NCI-H146 (cell line): ENCODE results near the gene MAST4.
A peak's percentile ranks its signal among the peaks of the same experiment; 100 is the strongest.

Source experiments
- DNase-seq: peaks from one replicate; lab custom pipeline; 2025; lab: John Stamatoyannopoulos, UW

Gene MAST4

GRCh38 chr5:67190410-67190809 lies 594.2 kb downstream of the MAST4 start:
- DNase-seq = no peak

- DNase-seq = no peak
Observed at GRCh38 chr5:67190861-67191260, 594.7 kb downstream of the MAST4 start.

- no peak for DNase-seq
Observed at GRCh38 chr5:67192719-67193438, 596.7 kb downstream of the MAST4 start.

- no peak for DNase-seq
Observed at GRCh38 chr5:67193439-67193807, 597.2 kb downstream of the MAST4 start.

GRCh38 chr5:67194166-67194565 lies 598.0 kb downstream of the MAST4 start:
- no peak for DNase-seq

DNA sequence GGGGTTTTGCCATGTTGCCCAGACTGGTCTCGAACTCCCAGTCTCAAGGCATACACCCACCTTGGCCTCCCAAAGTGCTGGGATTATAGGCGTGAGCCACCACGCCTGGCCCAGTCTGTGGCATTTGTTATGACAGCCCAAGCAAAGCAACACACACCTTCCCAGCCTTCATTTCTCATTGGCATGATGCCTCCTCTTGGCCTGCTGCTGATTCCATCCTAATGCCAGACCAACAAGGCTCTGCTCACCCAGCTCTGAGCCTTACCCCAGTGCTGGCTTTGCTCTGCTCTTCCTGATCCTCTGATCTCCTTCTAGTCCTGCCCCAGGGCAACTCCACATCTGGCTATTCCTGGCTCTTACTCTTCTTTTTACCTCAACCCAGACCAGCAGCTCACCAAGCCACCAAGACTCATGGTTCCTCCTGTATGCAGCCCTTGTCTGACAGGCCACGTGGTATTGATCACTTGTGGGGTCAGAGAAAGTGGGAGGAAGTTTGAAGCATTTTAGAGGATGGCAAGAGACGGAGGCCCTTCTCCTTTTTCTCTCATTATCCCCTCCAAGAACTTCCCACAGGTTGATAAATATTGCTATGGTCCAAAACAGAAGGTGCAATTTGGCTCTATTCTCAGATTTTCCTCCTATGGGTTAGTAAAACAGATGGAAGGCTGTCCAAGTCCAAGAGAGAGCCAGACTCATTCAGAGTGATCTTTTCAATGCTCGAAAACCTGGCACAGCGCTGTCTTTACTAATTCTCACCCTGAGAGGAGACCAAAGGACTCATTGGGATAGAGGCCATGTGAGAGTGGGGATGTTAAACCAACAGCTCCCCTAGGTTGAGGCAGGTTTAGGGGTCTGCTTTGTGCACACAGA lies 599.4 kb downstream of the MAST4 start:
- no peak for DNase-seq

- no peak for DNase-seq
Observed at GRCh38 chr5:67196537-67197059, 600.4 kb downstream of the MAST4 start, which contains the start of gene CD180. TSS of gene CD180 (minus strand) at chr5:67196799. CDS start at chr5:67196641, 158 bp downstream.

- DNase-seq = no peak
Observed at GRCh38 chr5:67197536-67197935, 601.3 kb downstream of the MAST4 start.

GRCh38 chr5:67198917-67199316 lies 602.7 kb downstream of the MAST4 start:
- DNase-seq = no peak

- DNase-seq = no peak
Observed at GRCh38 chr5:67199859-67200258, 603.7 kb downstream of the MAST4 start.

DNA sequence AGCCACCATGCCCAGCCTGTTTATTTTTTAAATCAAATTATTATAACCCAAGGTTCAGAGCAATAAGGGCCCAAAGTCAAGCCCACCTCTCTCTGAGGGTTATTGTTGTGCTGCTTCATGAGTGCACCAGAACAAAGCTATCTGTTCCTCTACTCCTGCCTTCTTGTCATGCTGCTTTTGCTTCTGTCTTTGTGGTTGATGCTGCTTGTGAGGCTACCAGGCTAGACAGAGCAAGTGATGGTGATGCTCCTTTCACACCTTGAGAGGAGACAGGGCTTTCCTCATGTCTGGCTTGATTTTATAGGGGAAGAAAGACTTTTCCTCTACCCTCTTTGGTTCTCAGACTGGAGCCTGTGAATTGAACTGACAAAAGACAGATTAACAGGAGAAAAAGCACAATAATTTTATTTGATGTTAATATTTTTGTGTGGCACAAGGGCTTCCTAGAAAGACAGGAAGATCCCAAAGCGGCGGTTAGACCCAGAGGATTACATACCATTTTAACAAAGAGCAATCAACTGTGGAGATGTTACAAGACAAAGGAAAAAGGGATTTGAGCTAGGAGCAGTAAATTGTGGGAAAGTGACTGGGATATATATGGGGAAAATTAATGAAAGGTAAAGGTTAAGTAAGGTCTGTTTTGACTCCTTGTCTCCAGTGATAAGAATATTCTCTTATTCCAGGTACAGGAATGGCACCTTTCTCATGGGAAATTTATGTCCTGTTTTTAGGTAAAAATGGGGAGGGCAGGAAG lies 604.8 kb downstream of the MAST4 start:
- DNase-seq = no peak

DNA sequence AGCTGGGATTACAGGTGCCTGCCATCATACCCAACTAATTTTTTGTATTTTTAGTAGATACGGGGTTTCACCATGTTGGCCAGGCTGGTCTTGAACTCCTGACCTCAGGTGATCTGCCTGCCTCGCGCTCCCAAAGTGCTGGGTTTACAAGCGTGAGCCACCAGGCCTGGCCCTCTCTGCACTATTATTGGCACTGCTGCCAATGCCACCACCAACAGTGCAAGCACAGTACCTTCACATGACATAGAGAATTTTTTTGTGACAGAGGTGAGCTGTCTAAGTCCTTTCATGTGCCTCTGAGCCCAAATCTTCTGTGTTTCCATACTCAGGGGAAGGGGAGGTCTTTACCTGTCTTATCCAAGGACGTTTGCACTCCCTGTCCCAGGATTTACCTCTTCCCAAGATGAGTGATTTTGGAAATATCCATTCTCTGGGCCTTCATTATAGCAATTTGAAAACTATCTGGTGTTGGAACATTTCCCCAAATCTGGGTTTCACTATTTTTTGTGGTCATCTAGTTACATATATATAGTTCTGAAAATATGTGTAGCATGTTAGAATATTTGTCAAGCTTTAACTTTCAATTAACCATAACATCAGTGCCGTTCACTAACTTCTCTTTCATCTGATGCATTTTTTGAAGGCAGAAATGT lies 605.8 kb downstream of the MAST4 start:
- DNase-seq = no peak

DNA sequence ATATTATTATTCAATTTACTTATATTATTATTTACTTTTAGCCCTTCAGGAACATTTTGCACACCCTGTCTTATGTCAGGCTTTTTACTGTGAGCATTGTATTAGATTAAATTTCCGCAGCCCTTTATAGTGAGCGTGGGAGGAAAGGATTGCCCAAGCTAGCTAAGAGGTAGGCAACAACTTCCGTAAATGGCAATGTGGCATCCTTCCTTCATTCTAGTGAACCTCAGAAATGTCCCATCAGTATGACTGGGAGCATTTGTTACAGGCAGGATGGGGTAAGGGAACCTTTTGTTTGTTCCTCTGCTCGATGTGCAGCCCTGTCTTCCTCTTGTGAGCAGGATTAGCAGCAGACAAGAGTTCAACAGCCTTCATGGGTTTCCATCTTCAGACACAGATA lies 606.6 kb downstream of the MAST4 start:
- DNase-seq = no peak

DNA sequence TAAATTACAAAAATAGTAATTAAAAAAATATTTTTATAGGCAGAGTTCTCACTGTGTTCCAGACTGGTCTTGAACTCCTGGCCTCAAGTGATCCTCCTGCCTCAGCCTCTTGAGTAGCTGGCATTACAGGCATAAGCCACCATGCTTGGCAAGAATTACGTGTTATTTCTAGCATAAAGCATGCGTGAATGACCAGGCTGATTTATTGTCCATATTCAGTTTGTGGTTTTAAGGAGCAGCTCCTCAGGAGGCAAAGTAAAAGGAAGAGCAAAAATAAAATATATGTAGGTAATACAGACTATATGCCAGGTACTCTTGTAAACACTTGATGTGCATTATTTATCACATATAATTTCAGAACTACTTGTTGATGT lies 607.5 kb downstream of the MAST4 start:
- no peak for DNase-seq

DNA sequence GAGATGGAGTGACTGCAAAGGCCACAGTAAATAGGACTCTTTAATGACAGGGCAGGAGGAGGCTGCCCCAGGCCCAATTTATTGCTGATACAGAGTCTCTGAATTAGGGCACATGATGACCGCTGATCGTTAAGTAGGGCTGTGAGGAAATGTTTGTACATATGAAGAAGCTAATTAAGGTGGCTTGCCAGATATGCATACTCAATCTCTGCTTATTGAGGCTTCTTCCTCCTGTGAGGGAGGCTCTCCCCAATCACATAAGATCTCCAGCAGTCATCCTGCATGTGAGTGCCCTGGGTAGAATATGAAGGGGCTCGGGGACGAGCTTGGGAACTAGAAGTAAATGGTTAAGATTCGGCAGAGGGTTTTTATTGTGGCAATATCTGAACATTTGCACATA lies 608.6 kb downstream of the MAST4 start:
- no peak for DNase-seq

GRCh38 chr5:67205981-67206380 lies 609.8 kb downstream of the MAST4 start:
- DNase-seq = no peak

DNA sequence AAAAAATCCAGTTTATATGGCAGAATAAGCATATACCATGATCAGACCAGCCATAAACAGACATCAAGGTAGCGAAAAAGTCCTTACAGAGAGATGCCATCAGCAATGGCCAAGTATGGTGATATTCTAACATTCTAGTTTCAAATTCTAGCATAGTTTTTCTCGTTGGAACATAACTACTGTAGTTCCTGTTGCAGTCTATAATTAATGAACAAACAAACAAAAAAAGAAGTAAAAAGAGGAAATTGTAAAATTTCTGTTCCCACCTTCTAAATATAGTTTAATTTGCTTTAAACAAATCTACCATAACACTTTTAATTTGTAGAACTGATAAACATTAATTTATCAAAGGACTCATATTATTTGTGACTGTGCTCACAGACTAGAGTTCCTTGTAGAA lies 610.3 kb downstream of the MAST4 start:
- no peak for DNase-seq

GRCh38 chr5:67206929-67207328 lies 610.7 kb downstream of the MAST4 start:
- no peak for DNase-seq

- no peak for DNase-seq
Observed at GRCh38 chr5:67208403-67208802, 612.2 kb downstream of the MAST4 start.

- DNase-seq = peak; percentile 76
Observed at GRCh38 chr5:67209141-67209771, 613.1 kb downstream of the MAST4 start.

GRCh38 chr5:67211926-67212325 lies 615.7 kb downstream of the MAST4 start:
- no peak for DNase-seq
